Erythroblast (primary cell): ENCODE data around the gene SEMA3A.

Experiments
- GATA1 ChIP-seq: IDR thresholded peaks from 2 replicates; pipeline ENCODE4 v1.6.1; 2011; ENCODE audit warnings: low read depth, mild to moderate bottlenecking, control low read depth, low read length, moderate library complexity
- POLR2A ChIP-seq: IDR thresholded peaks from 2 replicates; pipeline ENCODE4 v1.6.1; 2011; ENCODE audit warnings: mild to moderate bottlenecking, low read length

DNA sequence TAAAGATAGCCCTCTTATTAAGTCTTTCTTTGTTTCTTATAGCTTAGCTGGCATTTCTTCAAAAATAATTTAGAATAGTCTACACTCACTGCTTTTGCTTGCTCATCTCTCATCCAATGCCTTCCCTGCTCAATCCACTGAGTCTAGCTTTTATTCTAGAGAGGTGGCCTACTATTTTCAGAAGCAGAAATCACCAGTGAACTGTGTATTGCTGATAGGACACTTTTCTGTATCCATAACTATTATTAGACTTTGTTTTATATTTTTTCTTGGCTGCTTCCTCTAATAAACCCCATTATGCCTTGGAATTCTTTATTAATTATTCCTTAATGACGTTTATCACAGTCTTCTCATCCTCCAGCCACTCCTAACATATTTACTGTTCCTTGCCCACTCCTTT is 206.8 kb downstream of the SEMA3A start:
- TF ChIP-seq POLR2A (no peak), GATA1 (no peak)
